GM10266 (cell line): Measurements from ENCODE around the gene HOXB5.
A peak's percentile ranks its signal among the peaks of the same experiment; 100 is the strongest.

Source experiments
- DNase-seq: peaks from one replicate; pipeline ENCODE4 v3.0.0; 2012; ENCODE audit errors: extremely low spot score
- TF ChIP-seq, protein P1 (sequence below): IDR thresholded peaks from 2 replicates; pipeline ENCODE4 v1.5.1; 2012; ENCODE audit warnings: mild to moderate bottlenecking, low read depth; ENCODE audit not compliant: control insufficient read depth, insufficient read depth; ENCODE audit errors: missing control alignments

The HOXB5 gene

DNA sequence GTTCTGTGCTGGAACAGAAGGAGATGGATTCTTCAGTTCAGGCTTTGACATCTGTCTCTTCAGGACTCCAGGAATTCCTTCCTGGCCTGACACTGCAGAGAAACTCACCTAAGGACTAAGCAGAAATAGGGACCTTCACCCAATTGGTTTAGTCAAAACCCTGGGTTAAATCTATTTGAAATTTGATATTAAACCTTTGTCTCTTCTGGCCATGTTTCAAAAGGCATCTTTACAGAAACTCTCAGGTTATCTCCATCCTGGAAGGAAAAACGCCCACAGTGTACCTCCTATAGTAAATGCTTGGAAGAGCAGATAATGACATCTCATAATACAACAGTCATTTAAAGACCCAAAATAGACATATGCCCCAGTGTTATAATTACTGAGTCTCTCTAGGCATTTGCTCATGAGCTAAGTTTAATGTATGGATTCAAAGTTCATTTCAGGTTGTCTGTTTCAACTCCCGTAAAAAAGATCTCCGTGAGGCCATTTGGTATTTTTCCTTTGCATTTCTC is 9.8 kb downstream of the HOXB5 start:
- no peak for DNase-seq
- TF ChIP-seq, protein P1, sequence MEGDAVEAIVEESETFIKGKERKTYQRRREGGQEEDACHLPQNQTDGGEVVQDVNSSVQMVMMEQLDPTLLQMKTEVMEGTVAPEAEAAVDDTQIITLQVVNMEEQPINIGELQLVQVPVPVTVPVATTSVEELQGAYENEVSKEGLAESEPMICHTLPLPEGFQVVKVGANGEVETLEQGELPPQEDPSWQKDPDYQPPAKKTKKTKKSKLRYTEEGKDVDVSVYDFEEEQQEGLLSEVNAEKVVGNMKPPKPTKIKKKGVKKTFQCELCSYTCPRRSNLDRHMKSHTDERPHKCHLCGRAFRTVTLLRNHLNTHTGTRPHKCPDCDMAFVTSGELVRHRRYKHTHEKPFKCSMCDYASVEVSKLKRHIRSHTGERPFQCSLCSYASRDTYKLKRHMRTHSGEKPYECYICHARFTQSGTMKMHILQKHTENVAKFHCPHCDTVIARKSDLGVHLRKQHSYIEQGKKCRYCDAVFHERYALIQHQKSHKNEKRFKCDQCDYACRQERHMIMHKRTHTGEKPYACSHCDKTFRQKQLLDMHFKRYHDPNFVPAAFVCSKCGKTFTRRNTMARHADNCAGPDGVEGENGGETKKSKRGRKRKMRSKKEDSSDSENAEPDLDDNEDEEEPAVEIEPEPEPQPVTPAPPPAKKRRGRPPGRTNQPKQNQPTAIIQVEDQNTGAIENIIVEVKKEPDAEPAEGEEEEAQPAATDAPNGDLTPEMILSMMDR = no peak

DNA sequence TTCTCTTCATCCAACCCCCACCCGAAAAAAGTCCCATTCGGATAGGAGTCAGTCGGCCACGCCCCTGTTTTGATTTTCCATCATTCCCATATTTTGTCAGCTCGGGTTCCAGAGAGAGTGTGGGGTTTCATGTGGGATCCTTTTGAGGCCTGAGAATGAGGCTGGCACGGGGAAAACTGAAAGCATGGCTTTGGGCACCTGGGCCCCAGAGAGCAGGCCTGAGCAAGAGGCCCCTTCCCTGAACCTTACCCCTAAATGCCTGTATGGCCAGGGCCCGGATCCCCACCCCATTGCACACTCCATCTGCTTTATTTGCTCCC is 10.9 kb downstream of the HOXB5 start:
- TF ChIP-seq, protein P1 = no peak
- DNase-seq = no peak

DNA sequence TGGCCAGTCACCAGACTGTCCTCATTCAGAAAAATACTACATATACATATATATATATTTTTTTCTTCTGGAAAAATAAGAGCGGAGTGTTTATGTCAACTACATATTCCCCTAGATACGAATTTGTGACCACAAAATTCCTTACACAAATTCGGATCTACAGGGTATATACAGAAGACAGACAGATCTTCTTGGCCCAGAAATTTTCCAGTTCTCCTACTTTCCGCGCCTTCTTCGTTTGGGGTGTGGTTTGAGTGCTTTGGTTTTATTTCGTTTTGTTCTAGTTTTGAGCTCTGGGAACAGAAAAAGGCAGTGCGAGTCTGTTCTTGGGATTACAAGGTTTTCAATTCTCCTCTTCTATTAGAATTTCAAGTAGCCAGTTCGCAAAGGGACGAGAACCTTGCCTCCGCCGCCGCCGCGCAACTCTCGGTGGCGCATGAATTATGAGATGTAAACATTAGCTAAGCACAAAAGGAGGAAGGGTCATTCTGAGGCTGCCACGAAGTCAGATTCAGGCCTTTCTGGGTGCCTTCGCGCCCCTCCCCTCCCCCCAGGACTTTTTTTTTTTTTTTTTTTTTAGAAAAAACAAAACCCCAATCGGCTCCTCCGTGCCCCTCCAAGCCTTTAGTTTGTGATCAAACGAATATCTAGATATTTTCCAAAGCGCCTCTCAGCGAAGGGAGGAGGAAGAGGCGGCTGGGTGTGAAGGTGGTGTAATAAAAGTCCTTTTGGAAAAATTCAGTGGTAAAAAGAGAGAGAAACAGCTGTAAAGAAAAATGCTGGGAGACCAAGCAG is 13.6 kb downstream of the HOXB5 start:
- TF ChIP-seq, protein P1 = no peak
- no peak for DNase-seq

DNA sequence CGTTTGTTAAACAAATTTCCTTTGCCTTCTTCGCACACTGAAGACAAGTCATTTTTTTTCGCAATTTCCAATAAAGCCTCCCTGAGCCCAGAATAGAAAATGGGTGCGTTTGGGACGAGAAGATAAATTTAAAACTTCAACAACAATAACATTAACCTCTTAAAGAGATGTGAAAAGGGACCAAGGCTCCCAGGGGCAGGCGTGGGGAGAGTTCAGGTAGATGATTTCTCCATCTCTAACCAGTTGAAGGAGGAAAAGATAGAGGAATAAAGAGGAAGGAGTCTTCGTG is 14.2 kb downstream of the HOXB5 start:
- no peak for DNase-seq
- TF ChIP-seq, protein P1 = no peak

DNA sequence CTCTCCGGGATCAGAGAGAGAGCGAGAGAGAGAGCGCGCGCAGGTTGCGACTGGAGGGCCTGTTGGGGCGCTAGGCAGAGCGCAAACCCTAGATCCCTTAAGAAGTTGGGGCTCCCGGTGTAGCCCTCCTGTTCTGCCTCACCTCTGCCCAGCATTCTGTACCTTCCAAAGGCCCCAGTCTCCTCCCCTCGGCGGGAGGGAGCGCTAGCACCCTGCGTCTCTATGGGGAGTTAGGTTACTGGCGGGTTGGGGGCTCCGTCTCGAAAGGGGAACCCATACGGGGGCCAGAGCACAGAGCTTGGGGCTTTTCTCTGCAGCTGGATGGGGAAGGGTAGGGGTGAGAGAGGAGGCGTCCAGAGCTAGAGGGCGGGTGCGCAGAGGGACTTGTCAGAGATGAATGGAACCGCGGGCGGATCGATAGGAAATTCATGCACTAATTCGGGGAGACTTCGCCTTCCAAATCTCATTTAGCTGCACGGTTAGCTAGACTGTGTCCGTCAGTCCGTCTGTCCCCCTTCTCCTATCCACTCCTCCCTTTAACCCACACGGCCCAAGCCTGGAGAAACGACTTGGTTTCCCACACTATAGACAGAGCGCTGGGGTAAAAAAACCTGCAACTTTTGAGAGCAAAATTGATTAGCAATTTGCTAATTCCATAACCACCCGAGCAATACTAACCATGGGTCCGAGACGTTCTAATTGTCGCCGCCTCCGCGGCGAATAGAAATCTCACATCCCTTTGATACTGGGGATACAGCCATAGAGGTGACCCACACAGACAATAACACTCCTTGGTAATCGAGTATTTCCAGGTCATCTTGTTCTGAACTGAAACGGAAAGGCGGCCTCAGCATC is 14.7 kb downstream of the HOXB5 start:
- TF ChIP-seq, protein P1 = no peak
- no peak for DNase-seq

DNA sequence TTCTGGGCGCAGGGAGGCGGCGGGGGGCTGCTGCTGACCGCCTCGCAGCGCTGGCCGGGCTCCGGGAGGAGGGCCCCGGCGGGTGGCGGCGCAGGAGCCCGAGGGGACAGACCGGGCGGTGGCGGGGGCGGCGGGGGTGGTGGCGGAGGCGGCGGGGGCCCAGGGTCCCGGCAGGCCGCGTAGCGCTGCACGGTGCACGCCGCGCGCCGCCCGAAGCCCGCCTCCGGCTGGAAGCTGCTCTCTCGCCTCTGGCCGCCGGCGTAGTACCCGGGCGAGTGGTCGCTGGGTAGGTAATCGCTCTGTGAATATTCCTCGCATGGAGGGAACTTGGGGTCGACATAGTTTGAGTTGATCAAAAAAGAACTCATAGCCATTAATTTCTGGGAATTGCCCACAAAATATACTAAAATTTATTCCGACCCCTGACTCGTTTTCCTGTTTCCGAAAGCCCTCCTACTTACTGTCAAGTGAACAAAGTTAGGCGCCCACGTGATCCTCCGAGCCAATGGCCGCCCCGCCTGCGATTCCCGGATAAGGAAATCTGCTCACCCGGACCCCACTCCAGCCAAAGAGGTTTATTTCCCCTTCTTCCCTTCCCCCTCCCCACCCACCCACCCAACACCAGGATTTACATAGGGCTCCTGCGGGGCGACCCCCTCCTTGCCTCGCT is 15.5 kb downstream of the HOXB5 start, which contains the start of gene HOXB4:
Gene HOXB4, minus strand, starts transcription at position 405 of the 670 bp plus-strand sequence. Its CDS starts 31 bp downstream, at position 374.
- TF ChIP-seq, protein P1 = no peak
- DNase-seq = peak; percentile 90
